ENCODE data around the gene AREG.

DNA sequence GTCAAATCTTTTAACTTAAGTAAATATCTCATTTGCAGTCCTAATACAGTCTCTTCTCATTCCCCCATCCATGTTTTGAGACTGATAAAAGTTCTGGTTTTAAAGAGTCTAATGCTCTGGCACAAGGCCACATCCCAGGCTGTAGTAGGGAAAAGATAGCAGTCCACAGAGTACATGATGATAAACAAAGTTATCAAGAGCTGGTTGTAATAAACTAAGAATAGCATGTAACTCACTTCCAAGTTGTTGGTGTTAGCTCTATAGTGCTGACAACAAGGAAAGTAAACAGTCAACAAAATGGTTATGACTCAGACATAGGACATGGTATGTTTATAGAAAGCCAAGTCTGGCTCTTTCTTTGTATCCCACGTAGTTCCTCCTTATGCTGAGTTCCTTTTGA, 21.8 kb upstream of the AREG start:
- TF ChIP-seq, protein P1, sequence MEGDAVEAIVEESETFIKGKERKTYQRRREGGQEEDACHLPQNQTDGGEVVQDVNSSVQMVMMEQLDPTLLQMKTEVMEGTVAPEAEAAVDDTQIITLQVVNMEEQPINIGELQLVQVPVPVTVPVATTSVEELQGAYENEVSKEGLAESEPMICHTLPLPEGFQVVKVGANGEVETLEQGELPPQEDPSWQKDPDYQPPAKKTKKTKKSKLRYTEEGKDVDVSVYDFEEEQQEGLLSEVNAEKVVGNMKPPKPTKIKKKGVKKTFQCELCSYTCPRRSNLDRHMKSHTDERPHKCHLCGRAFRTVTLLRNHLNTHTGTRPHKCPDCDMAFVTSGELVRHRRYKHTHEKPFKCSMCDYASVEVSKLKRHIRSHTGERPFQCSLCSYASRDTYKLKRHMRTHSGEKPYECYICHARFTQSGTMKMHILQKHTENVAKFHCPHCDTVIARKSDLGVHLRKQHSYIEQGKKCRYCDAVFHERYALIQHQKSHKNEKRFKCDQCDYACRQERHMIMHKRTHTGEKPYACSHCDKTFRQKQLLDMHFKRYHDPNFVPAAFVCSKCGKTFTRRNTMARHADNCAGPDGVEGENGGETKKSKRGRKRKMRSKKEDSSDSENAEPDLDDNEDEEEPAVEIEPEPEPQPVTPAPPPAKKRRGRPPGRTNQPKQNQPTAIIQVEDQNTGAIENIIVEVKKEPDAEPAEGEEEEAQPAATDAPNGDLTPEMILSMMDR (conservative IDR thresholded peaks at IDR 0.05 in 1 of 2, IDR thresholded peaks at IDR 0.05 in 1 of 2; ENCODE audit: extremely low read depth in 1 of 2, insufficient read depth in 1 of 2, low read depth in 1 of 2, low read length in 2 of 2): no peak
- no peak for TF ChIP-seq EZH2 (IDR thresholded peaks at IDR 0.05; ENCODE audit: borderline replicate concordance, low read length)

All from mammary epithelial cell (primary cell).